WTC11 (cell line): ENCODE measurements around the gene FALEC. TPM values are rescaled to one million over a fixed set of nuclear protein-coding genes. Genes with fewer than 3 reads are reported as not detected.

Experiments used
- ATAC-seq: fragments of 200-7000 bp; cut with Tn5 transposase; 2 replicates; pipeline ENCODE4 v1.10.0; 2021; ENCODE audit warnings: mild to moderate bottlenecking, moderate library complexity
- CTCF ChIA-PET: fragments of 300-600 bp; sonication (Branson Sonifier 250); formaldehyde crosslinking; loops from one replicate; lab custom pipeline; 2021; ENCODE audit warnings: antibody characterized with exemption; lab: Charles Lee
- POLR2A ChIA-PET: fragments of 350-600 bp; sonication (Branson Sonifier 250); formaldehyde crosslinking; loops from one replicate; lab custom pipeline; 2021; ENCODE audit warnings: antibody characterized with exemption; lab: Charles Lee
- DNase-seq: peaks from one replicate; pipeline ENCODE4 v3.0.0; 2021; ENCODE audit warnings: low spot score
- H3K27ac Mint-ChIP-seq: 2 replicates; pipeline ENCODE4 v1.8.0; 2021; ENCODE audit warnings: mixed read lengths
- H3K27me3 Mint-ChIP-seq: 2 replicates; pipeline ENCODE4 v1.8.0; 2021; ENCODE audit warnings: low read depth, mild to moderate bottlenecking, moderate library complexity, mixed read lengths
- H3K36me3 Mint-ChIP-seq: 2 replicates; pipeline ENCODE4 v1.8.0; 2021; ENCODE audit warnings: mixed read lengths
- H3K4me1 Mint-ChIP-seq: 2 replicates; pipeline ENCODE4 v1.8.0; 2022; ENCODE audit warnings: mixed read lengths
- H3K4me3 Mint-ChIP-seq: 2 replicates; pipeline ENCODE4 v1.8.0; 2021; ENCODE audit warnings: mild to moderate bottlenecking, moderate library complexity, mixed read lengths
- H3K9me3 Mint-ChIP-seq: 2 replicates; pipeline ENCODE4 v1.8.0; 2021; ENCODE audit warnings: mixed read lengths
- CREM ChIP-seq: sonication (generic); formaldehyde crosslinking; IDR thresholded peaks from 2 replicates; pipeline ENCODE4 v1.8.1; 2022; ENCODE audit warnings: mild to moderate bottlenecking, missing genetic modification reagents, moderate library complexity
- EMX1 ChIP-seq: fragments of 250-450 bp; sonication (Bioruptor Pico); IDR thresholded peaks from 2 replicates; pipeline ENCODE4 v1.8.0; 2021; ENCODE audit warnings: mild to moderate bottlenecking
- ETV6 ChIP-seq: sonication (generic); formaldehyde crosslinking; IDR thresholded peaks from 2 replicates; pipeline ENCODE4 v1.8.1; 2022; ENCODE audit warnings: mild to moderate bottlenecking, missing genetic modification reagents
- FOXP4 ChIP-seq: sonication (generic); formaldehyde crosslinking; IDR thresholded peaks from 2 replicates; pipeline ENCODE4 v1.8.0; 2022; ENCODE audit warnings: mild to moderate bottlenecking, missing genetic modification reagents
- GABPB1 ChIP-seq: sonication (generic); formaldehyde crosslinking; IDR thresholded peaks from 2 replicates; pipeline ENCODE4 v1.8.1; 2023; ENCODE audit warnings: mild to moderate bottlenecking, missing genetic modification reagents
- IRF1 ChIP-seq: sonication (generic); formaldehyde crosslinking; IDR thresholded peaks from 2 replicates; pipeline ENCODE4 v1.8.0; 2023; ENCODE audit warnings: missing genetic modification reagents
- JUN ChIP-seq: sonication (generic); formaldehyde crosslinking; IDR thresholded peaks from 2 replicates; pipeline ENCODE4 v1.8.0; 2023; ENCODE audit warnings: mild to moderate bottlenecking, missing genetic modification reagents
- KAT7 ChIP-seq: sonication (generic); formaldehyde crosslinking; IDR thresholded peaks from 2 replicates; pipeline ENCODE4 v1.8.1; 2023; ENCODE audit warnings: missing genetic modification reagents, mild to moderate bottlenecking, borderline replicate concordance
- MXD4 ChIP-seq: fragments of 250-450 bp; sonication (Bioruptor Pico); IDR thresholded peaks from 2 replicates; pipeline ENCODE4 v1.8.0; 2021; ENCODE audit warnings: mild to moderate bottlenecking, moderate library complexity, borderline replicate concordance
- NR1H2 ChIP-seq: sonication (generic); formaldehyde crosslinking; IDR thresholded peaks from 2 replicates; pipeline ENCODE4 v1.9.0; 2021; ENCODE audit warnings: mild to moderate bottlenecking, moderate library complexity, missing genetic modification reagents
- NR2C2 ChIP-seq: sonication (generic); formaldehyde crosslinking; IDR thresholded peaks from 2 replicates; pipeline ENCODE4 v1.8.0; 2022; ENCODE audit warnings: mild to moderate bottlenecking, missing genetic modification reagents
- PREB ChIP-seq: sonication (generic); formaldehyde crosslinking; IDR thresholded peaks from 2 replicates; pipeline ENCODE4 v1.8.1; 2022; ENCODE audit warnings: mild to moderate bottlenecking, missing genetic modification reagents, moderate library complexity, borderline replicate concordance
- SMAD3 ChIP-seq: sonication (generic); formaldehyde crosslinking; IDR thresholded peaks from 2 replicates; pipeline ENCODE4 v1.8.0; 2022; ENCODE audit warnings: missing genetic modification reagents, mild to moderate bottlenecking, borderline replicate concordance
- SMAD4 ChIP-seq: sonication (generic); formaldehyde crosslinking; IDR thresholded peaks from 2 replicates; pipeline ENCODE4 v1.8.0; 2022; ENCODE audit warnings: mild to moderate bottlenecking, missing genetic modification reagents
- SOX15 ChIP-seq: fragments of 250-450 bp; sonication (Bioruptor Pico); IDR thresholded peaks from 2 replicates; pipeline ENCODE4 v1.9.0; 2021; ENCODE audit warnings: mild to moderate bottlenecking
- TCF7 ChIP-seq: sonication (generic); formaldehyde crosslinking; IDR thresholded peaks from 2 replicates; pipeline ENCODE4 v1.8.0; 2022; ENCODE audit warnings: mild to moderate bottlenecking, low read depth, missing genetic modification reagents, moderate library complexity
- USF2 ChIP-seq: sonication (generic); formaldehyde crosslinking; IDR thresholded peaks from 2 replicates; pipeline ENCODE4 v1.8.1; 2023; ENCODE audit warnings: mild to moderate bottlenecking, missing genetic modification reagents, moderate library complexity
- ZBTB21 ChIP-seq: sonication (generic); formaldehyde crosslinking; IDR thresholded peaks from 2 replicates; pipeline ENCODE4 v1.8.1; 2023; ENCODE audit warnings: mild to moderate bottlenecking, missing genetic modification reagents, borderline replicate concordance
- ZNF219 ChIP-seq: sonication (generic); formaldehyde crosslinking; IDR thresholded peaks from 2 replicates; pipeline ENCODE4 v1.8.0; 2023; ENCODE audit warnings: missing genetic modification reagents, mild to moderate bottlenecking, borderline replicate concordance
- ZNF671 ChIP-seq: fragments of 250-450 bp; sonication (Bioruptor Pico); IDR thresholded peaks from 2 replicates; pipeline ENCODE4 v1.8.0; 2021; ENCODE audit warnings: mild to moderate bottlenecking
- ZSCAN18 ChIP-seq: fragments of 250-450 bp; sonication (Bioruptor Pico); IDR thresholded peaks from 2 replicates; pipeline ENCODE4 v2.1.2; 2022; ENCODE audit warnings: mild to moderate bottlenecking, moderate library complexity
- total RNA-seq: library from RNA; stranded (reverse); gene quantifications from 3 replicates; pipeline ENCODE4 v1.2.3, GENCODE V29; 2021
- TF ChIP-seq, protein P1 (sequence below): fragments of 250-450 bp; sonication (Bioruptor Pico); IDR thresholded peaks from 2 replicates; pipeline ENCODE4 v1.9.0; 2021; ENCODE audit warnings: moderate library complexity, mild to moderate bottlenecking, inconsistent platforms, borderline replicate concordance
- TF ChIP-seq, protein P2 (sequence below): sonication (generic); formaldehyde crosslinking; IDR thresholded peaks from 2 replicates; pipeline ENCODE4 v1.8.0; 2022; ENCODE audit warnings: mild to moderate bottlenecking, missing genetic modification reagents
- TF ChIP-seq, protein P3 (sequence below): sonication (generic); formaldehyde crosslinking; IDR thresholded peaks from 2 replicates; pipeline ENCODE4 v1.8.1; 2022; ENCODE audit warnings: missing genetic modification reagents, borderline replicate concordance

The FALEC gene
- total RNA-seq, 1 experiment from 2014 or later: 1.2 TPM

DNA sequence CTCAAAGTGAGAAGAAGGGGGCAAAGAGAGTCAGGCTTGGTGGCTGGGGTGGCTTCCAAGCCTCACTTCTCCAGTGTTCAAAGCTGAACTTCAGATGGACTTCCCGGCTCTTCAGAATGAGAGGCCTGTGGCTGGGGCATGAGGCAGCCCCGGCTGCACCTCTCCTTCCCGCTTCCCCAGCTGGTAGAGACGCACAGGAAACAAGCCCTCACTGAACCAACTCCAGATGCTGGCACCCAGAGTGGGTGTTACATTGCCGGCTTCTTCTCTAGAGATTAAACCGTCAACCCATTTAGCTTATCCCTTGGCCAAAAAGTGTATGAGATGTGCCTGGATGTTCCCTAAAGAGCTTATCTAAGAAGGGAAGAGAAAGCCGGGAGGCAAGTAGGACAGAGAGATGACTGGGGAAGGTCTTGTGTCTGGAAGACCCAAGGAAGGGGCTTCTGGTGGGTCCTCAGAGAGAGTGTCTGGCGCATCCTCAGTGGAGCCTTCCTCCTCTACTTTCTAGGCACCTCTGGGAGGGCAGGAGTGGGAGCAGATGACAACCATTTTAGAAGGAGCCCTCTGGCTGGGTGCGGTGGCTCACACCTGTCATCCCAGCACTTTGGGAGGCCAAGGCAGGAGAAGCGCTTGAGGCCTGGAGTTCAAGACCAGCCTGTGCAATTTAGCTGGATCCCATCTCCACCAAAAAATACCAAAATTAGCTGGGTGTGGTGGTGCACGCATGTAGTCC, 35.7 kb downstream of the FALEC start:
- no peaks in the 10 kb centered on the region for H3K9me3 Mint-ChIP-seq
- POLR2A ChIA-PET: interaction anchor here (0.6 to 0.7 kb wide), 2 partner anchors 14 to 22 kb away, joined by 3 to 4 read pairs; no protein-coding TSS in a partner anchor
- no peak overlapping the region for H3K27ac Mint-ChIP-seq
- H3K36me3 Mint-ChIP-seq: peaks cover 4% of the 10 kb centered on the region; the same call in 1 of the 2 replicates
- CTCF ChIA-PET: interaction anchor here (5.7 to 8.2 kb wide), 2 partner anchors 9 to 16 kb away, joined by 97 to 124 read pairs; no protein-coding TSS in a partner anchor
- H3K27me3 Mint-ChIP-seq: peaks cover 39% of the 10 kb centered on the region
- DNase-seq: no peak
- H3K4me3 Mint-ChIP-seq: no peak overlapping the region
- TF ChIP-seq NR2C2: no peak
- TF ChIP-seq, protein P1, sequence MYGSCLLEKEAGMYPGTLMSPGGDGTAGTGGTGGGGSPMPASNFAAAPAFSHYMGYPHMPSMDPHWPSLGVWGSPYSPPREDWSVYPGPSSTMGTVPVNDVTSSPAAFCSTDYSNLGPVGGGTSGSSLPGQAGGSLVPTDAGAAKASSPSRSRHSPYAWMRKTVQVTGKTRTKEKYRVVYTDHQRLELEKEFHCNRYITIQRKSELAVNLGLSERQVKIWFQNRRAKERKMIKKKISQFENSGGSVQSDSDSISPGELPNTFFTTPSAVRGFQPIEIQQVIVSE (CRISPR knock-in tag): no peak
- TF ChIP-seq FOXP4 (CRISPR knock-in tag): no peak
- TF ChIP-seq GABPB1 (CRISPR knock-in tag): no peak
- no peak for TF ChIP-seq ETV6
- no peak for TF ChIP-seq ZNF671 (CRISPR knock-in tag)
- TF ChIP-seq SMAD3 (CRISPR knock-in tag): no peak
- no peak for TF ChIP-seq SOX15
- no peak for TF ChIP-seq EMX1 (CRISPR knock-in tag)
- TF ChIP-seq, protein P2, sequence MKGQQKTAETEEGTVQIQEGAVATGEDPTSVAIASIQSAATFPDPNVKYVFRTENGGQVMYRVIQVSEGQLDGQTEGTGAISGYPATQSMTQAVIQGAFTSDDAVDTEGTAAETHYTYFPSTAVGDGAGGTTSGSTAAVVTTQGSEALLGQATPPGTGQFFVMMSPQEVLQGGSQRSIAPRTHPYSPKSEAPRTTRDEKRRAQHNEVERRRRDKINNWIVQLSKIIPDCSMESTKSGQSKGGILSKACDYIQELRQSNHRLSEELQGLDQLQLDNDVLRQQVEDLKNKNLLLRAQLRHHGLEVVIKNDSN (CRISPR knock-in tag): no peak
- no peak for TF ChIP-seq NR1H2
- no peak for TF ChIP-seq ZNF219 (CRISPR knock-in tag)
- no peak for TF ChIP-seq SMAD4 (CRISPR knock-in tag)
- no peak for TF ChIP-seq MXD4 (CRISPR knock-in tag)
- no peak for TF ChIP-seq ZSCAN18 (CRISPR knock-in tag)
- TF ChIP-seq ZBTB21 (CRISPR knock-in tag): no peak
- TF ChIP-seq, all 79 proteins: peak for 0
- H3K4me1 Mint-ChIP-seq: peaks cover 30% of the 10 kb centered on the region
- no peak for ATAC-seq

DNA sequence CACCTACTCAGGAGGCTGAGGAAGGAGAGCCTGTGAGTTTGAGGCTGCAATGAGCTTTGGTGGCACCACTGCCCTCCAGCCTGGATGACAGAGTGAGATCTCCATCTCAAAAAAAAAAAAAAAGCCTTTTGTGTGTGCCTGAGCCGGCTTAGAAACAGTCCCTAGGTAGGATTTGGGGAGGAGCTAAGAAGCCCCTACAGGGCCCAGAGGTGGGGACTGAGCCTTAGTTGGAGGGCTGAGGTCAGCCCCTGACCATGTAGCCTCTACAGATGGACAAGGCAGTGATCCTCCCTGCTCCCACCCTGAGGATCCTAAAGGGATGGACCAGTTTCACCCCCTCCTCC, 36.2 kb downstream of the FALEC start:
- no peak overlapping the region for H3K4me3 Mint-ChIP-seq
- POLR2A ChIA-PET: interaction anchor here (0.6 to 0.7 kb wide), 2 partner anchors 13 to 21 kb away, joined by 3 to 4 read pairs; no protein-coding TSS in a partner anchor
- no peaks in the 10 kb centered on the region for H3K9me3 Mint-ChIP-seq
- H3K36me3 Mint-ChIP-seq: peaks cover 4% of the 10 kb centered on the region; the same call in 1 of the 2 replicates
- H3K27ac Mint-ChIP-seq: no peak overlapping the region
- H3K4me1 Mint-ChIP-seq: peaks cover 35% of the 10 kb centered on the region
- DNase-seq (no peak), ATAC-seq (no peak)
- CTCF ChIA-PET: interaction anchor here (0.6 to 8.2 kb wide), 4 partner anchors 8 to 262 kb away, joined by 3 to 124 read pairs (median 50); no protein-coding TSS in a partner anchor
- H3K27me3 Mint-ChIP-seq: peaks cover 36% of the 10 kb centered on the region
- TF ChIP-seq ETV6 (no peak), ZBTB21 (CRISPR knock-in tag) (no peak), TCF7 (CRISPR knock-in tag) (no peak), JUN (no peak), USF2 (no peak), IRF1 (CRISPR knock-in tag) (no peak), KAT7 (CRISPR knock-in tag) (no peak), PREB (CRISPR knock-in tag) (no peak), CREM (CRISPR knock-in tag) (no peak)
- TF ChIP-seq, protein P3, sequence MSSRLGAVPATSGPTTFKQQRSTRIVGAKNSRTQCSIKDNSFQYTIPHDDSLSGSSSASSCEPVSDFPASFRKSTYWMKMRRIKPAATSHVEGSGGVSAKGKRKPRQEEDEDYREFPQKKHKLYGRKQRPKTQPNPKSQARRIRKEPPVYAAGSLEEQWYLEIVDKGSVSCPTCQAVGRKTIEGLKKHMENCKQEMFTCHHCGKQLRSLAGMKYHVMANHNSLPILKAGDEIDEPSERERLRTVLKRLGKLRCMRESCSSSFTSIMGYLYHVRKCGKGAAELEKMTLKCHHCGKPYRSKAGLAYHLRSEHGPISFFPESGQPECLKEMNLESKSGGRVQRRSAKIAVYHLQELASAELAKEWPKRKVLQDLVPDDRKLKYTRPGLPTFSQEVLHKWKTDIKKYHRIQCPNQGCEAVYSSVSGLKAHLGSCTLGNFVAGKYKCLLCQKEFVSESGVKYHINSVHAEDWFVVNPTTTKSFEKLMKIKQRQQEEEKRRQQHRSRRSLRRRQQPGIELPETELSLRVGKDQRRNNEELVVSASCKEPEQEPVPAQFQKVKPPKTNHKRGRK: no peak
